HEK293T (cell line): ENCODE data around the gene TAAR5.
"Not testable (repeated sequence)": the region's sequence is repeated elsewhere in the genome, so short reads cannot be mapped to it uniquely, and the experiment has no call there.

Experiments
- CTCF ChIA-PET: fragments of 350-600 bp; formaldehyde crosslinking; extraction: SDS; loops from one replicate; lab custom pipeline; 2021; ENCODE audit warnings: antibody characterized with exemption, inconsistent platforms; lab: Yijun Ruan, JAX
- POLR2A ChIA-PET: fragments of 350-600 bp; formaldehyde crosslinking; extraction: SDS; loops from one replicate; lab custom pipeline; 2020; ENCODE audit warnings: antibody characterized with exemption, inconsistent platforms; lab: Yijun Ruan, JAX
- DNase-seq: peaks from one replicate; pipeline ENCODE4 v3.0.0; 2012; ENCODE audit warnings: mixed read lengths; ENCODE audit errors: extremely low spot score
- ARNT ChIP-seq: fragments of 450-650 bp; IDR thresholded peaks from 2 replicates; pipeline ENCODE4 v1.6.1; 2017; ENCODE audit warnings: mild to moderate bottlenecking
- BHLHE40 ChIP-seq: fragments of 450-650 bp; IDR thresholded peaks from 2 replicates; pipeline ENCODE4 v1.6.1; 2016; ENCODE audit warnings: mild to moderate bottlenecking, moderate library complexity, borderline replicate concordance
- CTBP1 ChIP-seq: fragments of 450-650 bp; IDR thresholded peaks from 2 replicates; pipeline ENCODE4 v1.6.1; 2016; ENCODE audit warnings: borderline replicate concordance
- ELF4 ChIP-seq: fragments of 450-650 bp; IDR thresholded peaks from 2 replicates; pipeline ENCODE4 v1.6.1; 2017; ENCODE audit warnings: antibody characterized with exemption
- FOXA1 ChIP-seq: fragments of 450-650 bp; IDR thresholded peaks from 2 replicates; pipeline ENCODE4 v1.6.1; 2016; ENCODE audit warnings: mild to moderate bottlenecking
- FOXK2 ChIP-seq: fragments of 450-650 bp; IDR thresholded peaks from 2 replicates; pipeline ENCODE4 v1.6.1; 2016; ENCODE audit warnings: mild to moderate bottlenecking
- FOXM1 ChIP-seq: fragments of 450-650 bp; IDR thresholded peaks from 2 replicates; pipeline ENCODE4 v1.6.1; 2017; ENCODE audit warnings: mild to moderate bottlenecking, borderline replicate concordance
- HDGF ChIP-seq: fragments of 450-650 bp; IDR thresholded peaks from 2 replicates; pipeline ENCODE4 v1.6.1; 2017; ENCODE audit warnings: antibody characterized with exemption, borderline replicate concordance
- L3MBTL2 ChIP-seq: fragments of 450-650 bp; conservative IDR thresholded peaks from 2 replicates; pipeline ENCODE4 v1.6.1; 2016; ENCODE audit warnings: mild to moderate bottlenecking
- LEF1 ChIP-seq: fragments of 450-650 bp; IDR thresholded peaks from 2 replicates; pipeline ENCODE4 v1.6.1; 2017; ENCODE audit warnings: mild to moderate bottlenecking, borderline replicate concordance
- NFRKB ChIP-seq: fragments of 450-650 bp; IDR thresholded peaks from 2 replicates; pipeline ENCODE4 v1.6.1; 2016; ENCODE audit warnings: mild to moderate bottlenecking, moderate library complexity
- PKNOX1 ChIP-seq: fragments of 450-650 bp; IDR thresholded peaks from 2 replicates; pipeline ENCODE4 v1.6.1; 2016
- SP1 ChIP-seq: fragments of 450-650 bp; IDR thresholded peaks from 2 replicates; pipeline ENCODE4 v1.6.1; 2017
- SUZ12 ChIP-seq: fragments of 450-650 bp; IDR thresholded peaks from 2 replicates; pipeline ENCODE4 v1.6.1; 2016; ENCODE audit warnings: mild to moderate bottlenecking
- TARDBP ChIP-seq: fragments of 450-650 bp; IDR thresholded peaks from 2 replicates; pipeline ENCODE4 v1.6.1; 2016
- ZNF384 ChIP-seq: fragments of 450-650 bp; IDR thresholded peaks from 2 replicates; pipeline ENCODE4 v1.6.1; 2016

TAAR5 gene

DNA sequence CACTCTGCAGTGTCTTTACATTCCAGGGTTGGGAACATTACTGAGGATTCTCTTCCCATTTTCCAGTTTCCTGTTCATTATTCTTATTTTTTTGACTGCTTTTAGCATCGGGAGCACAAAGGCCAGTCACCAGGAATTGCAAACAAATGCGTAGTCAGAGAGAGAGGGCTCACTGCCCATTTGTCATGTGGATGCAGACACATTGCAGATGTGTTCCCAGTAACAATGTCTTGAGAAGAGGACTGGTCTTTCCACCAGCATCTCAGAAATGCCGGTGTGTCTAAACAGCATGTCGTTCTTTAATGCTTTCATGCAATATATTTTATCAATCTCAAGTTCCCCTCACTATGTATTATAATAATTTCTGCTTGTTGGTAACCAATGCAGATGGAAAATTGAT lies 20.4 kb downstream of the TAAR5 start:
- TF ChIP-seq PKNOX1 (no peak), CTBP1 (no peak)
- no peak for DNase-seq
- ChIA-PET CTCF (no interaction called here), POLR2A (no interaction called here)

DNA sequence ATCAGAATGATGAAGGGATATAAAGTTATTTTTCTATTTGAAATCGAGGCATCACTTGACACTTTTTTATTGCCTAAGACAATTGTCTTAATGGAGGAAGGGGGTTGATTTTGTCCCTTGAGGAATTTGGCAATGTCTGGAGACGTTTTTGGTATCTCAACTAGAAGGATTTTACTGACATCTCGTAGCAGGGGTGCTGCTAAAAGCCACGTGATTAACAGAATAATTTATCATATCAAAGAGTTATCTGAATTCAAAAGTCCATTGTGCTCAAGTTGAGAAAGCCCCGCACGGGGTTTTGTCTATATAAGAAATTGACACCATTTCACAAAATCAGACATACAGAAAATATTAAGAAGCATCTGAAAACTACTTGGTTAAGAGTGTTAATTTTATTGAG lies 20.9 kb downstream of the TAAR5 start:
- no peak for DNase-seq
- TF ChIP-seq BHLHE40 (no peak), ZNF384 (no peak), PKNOX1 (no peak), TARDBP (no peak), ARNT (no peak), NFRKB (no peak), SUZ12 (no peak), FOXK2 (no peak), FOXM1 (no peak), SP1 (no peak)
- ChIA-PET POLR2A (no interaction called here), CTCF (no interaction called here)

GRCh38 chr6:132567566-132567965 lies 22.0 kb downstream of the TAAR5 start:
- CTCF ChIA-PET, result no interaction called here
- no peak for DNase-seq
- no peak for TF ChIP-seq FOXA1
- no peak for TF ChIP-seq LEF1
- no peak for TF ChIP-seq PKNOX1
- no peak for TF ChIP-seq ZNF384
- TF ChIP-seq L3MBTL2, result no peak
- TF ChIP-seq SP1, result no peak
- TF ChIP-seq FOXK2, result no peak
- no peak for TF ChIP-seq NFRKB
- no peak for TF ChIP-seq HDGF
- TF ChIP-seq FOXM1, result no peak
- no peak for TF ChIP-seq ARNT
- POLR2A ChIA-PET, result no interaction called here

DNA sequence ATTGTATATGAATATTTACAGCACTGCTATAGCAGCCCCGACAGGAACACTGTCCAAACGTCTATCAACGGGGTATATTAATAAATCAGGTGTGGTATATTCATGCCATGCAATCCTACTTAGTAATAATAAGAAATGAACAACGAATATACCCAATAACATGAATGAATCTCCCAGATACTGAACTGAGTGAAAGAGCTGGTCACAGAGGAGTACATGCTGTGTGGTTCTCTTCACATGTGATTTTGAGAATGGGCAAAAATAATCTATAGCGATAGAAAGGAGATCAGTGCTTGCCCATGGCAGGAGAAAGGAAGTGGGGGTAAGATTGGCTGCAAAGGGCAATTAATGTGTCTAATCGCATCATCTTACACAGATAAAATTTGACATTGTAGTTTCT lies 23.1 kb downstream of the TAAR5 start:
- ChIA-PET CTCF (no interaction called here), POLR2A (no interaction called here)
- DNase-seq, result no peak
- TF ChIP-seq SP1 (no peak), LEF1 (no peak), BHLHE40 (no peak), TARDBP (no peak), SUZ12 (no peak), FOXA1 (no peak), NFRKB (no peak), ELF4 (no peak), L3MBTL2 (no peak), FOXK2 (no peak), ZNF384 (no peak), CTBP1 (no peak), FOXM1 (no peak)

- CTCF ChIA-PET, DNase-seq, POLR2A ChIA-PET: not testable (repeated sequence)
Observed at GRCh38 chr6:132560087-132560486, 29.5 kb downstream of the TAAR5 start.

DNA sequence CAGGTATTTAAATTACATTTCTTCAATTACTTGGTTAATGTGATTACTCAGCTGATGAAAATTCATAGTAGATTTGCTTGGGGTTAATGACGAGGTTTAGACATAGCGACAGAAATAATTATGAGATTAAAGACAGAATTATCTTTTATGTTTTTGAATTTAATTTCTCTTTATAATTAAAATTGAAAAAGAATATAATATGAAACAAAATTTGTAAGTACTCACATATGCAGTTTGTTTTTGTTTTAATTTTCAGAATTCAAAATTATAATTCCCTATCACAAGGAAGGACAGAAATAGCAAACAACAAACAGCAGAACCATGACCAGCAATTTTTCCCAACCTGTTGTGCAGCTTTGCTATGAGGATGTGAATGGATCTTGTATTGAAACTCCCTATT lies 37.2 kb downstream of the TAAR5 start, which contains the start of gene TAAR8:
Gene TAAR8, plus strand, starts transcription at position 301 of the 400 bp plus-strand sequence. Its CDS starts 21 bp downstream, at position 322.
- TF ChIP-seq LEF1, result no peak
- TF ChIP-seq FOXA1, result no peak
- no peak for TF ChIP-seq ELF4
- TF ChIP-seq PKNOX1, result no peak
- no peak for TF ChIP-seq BHLHE40
- no peak for TF ChIP-seq FOXK2
- no peak for TF ChIP-seq SUZ12
- no peak for TF ChIP-seq ZNF384
- TF ChIP-seq FOXM1, result no peak
- no peak for TF ChIP-seq HDGF
- no peak for TF ChIP-seq L3MBTL2
- no peak for TF ChIP-seq ARNT
- no peak for TF ChIP-seq SP1
- no peak for TF ChIP-seq CTBP1
- no peak for TF ChIP-seq NFRKB
- TF ChIP-seq TARDBP, result no peak
- ChIA-PET CTCF (no interaction called here), POLR2A (interaction anchor here (1.4 kb wide), 1 partner anchor 13 kb away, joined by 3 read pairs; no protein-coding TSS in a partner anchor)
- DNase-seq, result no peak

DNA sequence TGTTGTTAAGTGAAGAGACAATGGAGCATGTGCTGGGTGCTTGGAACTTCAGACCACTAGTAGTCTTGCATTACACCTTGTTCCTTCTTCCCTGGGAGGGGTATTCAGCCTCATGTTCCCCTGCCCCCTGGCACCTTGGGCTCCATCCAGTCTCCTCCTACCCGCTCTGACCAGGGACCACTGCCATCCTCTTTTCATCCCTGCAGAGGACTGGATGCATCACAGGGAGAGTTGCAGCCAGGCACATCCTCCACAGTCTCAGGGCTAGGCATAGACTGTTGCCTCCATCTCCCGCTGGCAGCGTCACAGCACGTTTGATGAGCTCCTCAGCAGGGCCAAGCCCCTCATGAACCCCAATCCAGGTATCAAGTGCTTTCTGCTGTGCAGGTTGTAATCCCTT lies 38.3 kb downstream of the TAAR5 start:
- ChIA-PET POLR2A (no interaction called here), CTCF (interaction anchor here (0.9 to 1.0 kb wide), 2 partner anchors 48 to 271 kb away, joined by 3 to 4 read pairs; no protein-coding TSS in a partner anchor)
- TF ChIP-seq FOXK2, result no peak
- TF ChIP-seq CTBP1, result no peak
- TF ChIP-seq FOXA1, result no peak
- no peak for TF ChIP-seq NFRKB
- TF ChIP-seq SP1, result no peak
- TF ChIP-seq TARDBP, result no peak
- TF ChIP-seq BHLHE40, result no peak
- TF ChIP-seq PKNOX1, result no peak
- no peak for TF ChIP-seq FOXM1
- TF ChIP-seq ELF4, result no peak
- TF ChIP-seq LEF1, result no peak
- TF ChIP-seq HDGF, result no peak
- no peak for TF ChIP-seq SUZ12
- TF ChIP-seq ZNF384, result no peak
- no peak for TF ChIP-seq ARNT
- TF ChIP-seq L3MBTL2, result no peak

More for the DNA sequence above, 38.3 kb downstream of the TAAR5 start:
- no peak for DNase-seq
